ENCODE results near the gene PRDM7. TPM values are rescaled to one million over a fixed set of nuclear protein-coding genes. Genes with fewer than 3 reads are reported as not detected.
"Not testable (repeated sequence)": the region's sequence is repeated elsewhere in the genome, so short reads cannot be mapped to it uniquely, and the experiment has no call there.

Gene PRDM7
- total and polyA plus RNA-seq, 4 donors, result not detected

GRCh38 chr16:90092781-90093180 lies 15.7 kb upstream of the PRDM7 start:
- DNase-seq; H3K27ac ChIP-seq (ENCODE audit: low read depth in 1 of 2, low read length in 1 of 2); H3K27me3 ChIP-seq (ENCODE audit: control insufficient read depth in 3 of 3, insufficient read depth in 3 of 3, low read length in 2 of 3); ATAC-seq (ENCODE audit: insufficient read depth, low FRiP score); H3K9me3 ChIP-seq (ENCODE audit: control insufficient read depth in 4 of 4, insufficient read depth in 3 of 4, low read length in 3 of 4); H3K4me1 ChIP-seq (ENCODE audit: control insufficient read depth in 5 of 5, insufficient read depth in 5 of 5, low read length in 5 of 5); H3K4me3 ChIP-seq; H3K36me3 ChIP-seq (ENCODE audit: control insufficient read depth in 4 of 4, insufficient read depth in 4 of 4, low read length in 4 of 4); H3K9ac ChIP-seq (ENCODE audit: insufficient read depth in 1 of 2, low read length in 2 of 2): not testable (repeated sequence)
- 62 to 64% methylated on average over 4 of the region's 4 CpGs for WGBS, 2 donors

- no peak overlapping the region for H3K4me3 ChIP-seq
- H3K9me3 ChIP-seq (ENCODE audit: control insufficient read depth in 4 of 4, insufficient read depth in 3 of 4, low read length in 3 of 4), result no peaks in the 10 kb centered on the region
- no peak overlapping the region for H3K27ac ChIP-seq (ENCODE audit: low read depth in 1 of 2, low read length in 1 of 2)
- no peaks in the 10 kb centered on the region for H3K36me3 ChIP-seq (ENCODE audit: control insufficient read depth in 4 of 4, insufficient read depth in 4 of 4, low read length in 4 of 4)
- no peak for DNase-seq
- H3K9ac ChIP-seq (ENCODE audit: insufficient read depth in 1 of 2, low read length in 2 of 2), result no peak overlapping the region
- TF ChIP-seq CTCF (IDR thresholded peaks at IDR 0.05; ENCODE audit: control extremely low read depth, extremely low read depth), result no peak
- WGBS, 2 donors, result 79 to 84% methylated on average over 4 of the region's 4 CpGs
- no peaks in the 10 kb centered on the region for H3K4me1 ChIP-seq (ENCODE audit: control insufficient read depth in 5 of 5, insufficient read depth in 5 of 5, low read length in 5 of 5)
- no peak for ATAC-seq (ENCODE audit: insufficient read depth, low FRiP score)
- no peaks in the 10 kb centered on the region for H3K27me3 ChIP-seq (ENCODE audit: control insufficient read depth in 3 of 3, insufficient read depth in 3 of 3, low read length in 2 of 3)
These were observed 7.3 kb upstream of the PRDM7 start for GRCh38 chr16:90084215-90084950.

GRCh38 chr16:90083139-90083538 lies 6.0 kb upstream of the PRDM7 start:
- H3K27me3 ChIP-seq (ENCODE audit: control insufficient read depth in 3 of 3, insufficient read depth in 3 of 3, low read length in 2 of 3), result no peaks in the 10 kb centered on the region
- TF ChIP-seq CTCF (IDR thresholded peaks at IDR 0.05; ENCODE audit: control extremely low read depth, extremely low read depth), result no peak
- H3K4me1 ChIP-seq (ENCODE audit: control insufficient read depth in 5 of 5, insufficient read depth in 5 of 5, low read length in 5 of 5), result no peaks in the 10 kb centered on the region
- no peaks in the 10 kb centered on the region for H3K36me3 ChIP-seq (ENCODE audit: control insufficient read depth in 4 of 4, insufficient read depth in 4 of 4, low read length in 4 of 4)
- no peak overlapping the region for H3K27ac ChIP-seq (ENCODE audit: low read depth in 1 of 2, low read length in 1 of 2)
- ATAC-seq (ENCODE audit: insufficient read depth, low FRiP score) (no peak), DNase-seq (no peak)
- 91 to 95% methylated on average over 8 of the region's 8 CpGs for WGBS, 2 donors
- H3K9ac ChIP-seq (ENCODE audit: insufficient read depth in 1 of 2, low read length in 2 of 2), result no peak overlapping the region
- no peak overlapping the region for H3K4me3 ChIP-seq
- H3K9me3 ChIP-seq (ENCODE audit: control insufficient read depth in 4 of 4, insufficient read depth in 3 of 4, low read length in 3 of 4), result no peaks in the 10 kb centered on the region

GRCh38 chr16:90081606-90081970 lies 4.5 kb upstream of the PRDM7 start:
- H3K4me1 ChIP-seq (ENCODE audit: control insufficient read depth in 5 of 5, insufficient read depth in 5 of 5, low read length in 5 of 5), result peaks cover 0 to 2% (median 0%) of the 10 kb centered on the region in 5 donors
- no peak overlapping the region for H3K4me3 ChIP-seq
- no peak for TF ChIP-seq CTCF (IDR thresholded peaks at IDR 0.05; ENCODE audit: control extremely low read depth, extremely low read depth)
- ATAC-seq (ENCODE audit: insufficient read depth, low FRiP score) (no peak), DNase-seq (no peak)
- peaks cover 0 to 2% (median 0%) of the 10 kb centered on the region in 4 donors for H3K9me3 ChIP-seq (ENCODE audit: control insufficient read depth in 4 of 4, insufficient read depth in 3 of 4, low read length in 3 of 4)
- H3K36me3 ChIP-seq (ENCODE audit: control insufficient read depth in 4 of 4, insufficient read depth in 4 of 4, low read length in 4 of 4), result no peaks in the 10 kb centered on the region
- no peak overlapping the region for H3K9ac ChIP-seq (ENCODE audit: insufficient read depth in 1 of 2, low read length in 2 of 2)
- H3K27ac ChIP-seq (ENCODE audit: low read depth in 1 of 2, low read length in 1 of 2), result no peak overlapping the region
- 22 to 38% methylated on average over 7 of the region's 7 CpGs for WGBS, 2 donors
- peaks cover 0 to 4% (median 0%) of the 10 kb centered on the region in 3 donors for H3K27me3 ChIP-seq (ENCODE audit: control insufficient read depth in 3 of 3, insufficient read depth in 3 of 3, low read length in 2 of 3)
